Activated CD8-positive, alpha-beta memory T cell treated with anti-CD3 and anti-CD28 coated beads, Interleukin-2, amount 10 ng/mL, durations not matched to agents 7 days and 5 days (primary cell): ENCODE measurements around the gene RUBCN. TPM values are rescaled to one million over a fixed set of nuclear protein-coding genes. Genes with fewer than 3 reads are reported as not detected.
A peak's percentile ranks its signal among the peaks of the same experiment; 100 is the strongest.
"Not testable (repeated sequence)": the region's sequence is repeated elsewhere in the genome, so short reads cannot be mapped to it uniquely, and the experiment has no call there.

Source experiments
- ATAC-seq: fragments of 150-1000 bp; cut with Tn5 transposase; one replicate; pipeline ENCODE4 v1.10.0; 2021; ENCODE audit warnings: moderate library complexity
- CTCF ChIA-PET: fragments of 350-600 bp; sonication (Branson Sonifier 250); formaldehyde crosslinking; loops from one replicate; lab custom pipeline; 2021; ENCODE audit warnings: antibody characterized with exemption; lab: Charles Lee
- DNase-seq: peaks from one replicate; pipeline ENCODE4 v3.0.0-alpha.2; 2020
- H3K27ac Mint-ChIP-seq: one replicate; pipeline ENCODE4 v1.8.0; 2021; ENCODE audit warnings: mild to moderate bottlenecking, mixed read lengths
- H3K27me3 Mint-ChIP-seq: one replicate; pipeline ENCODE4 v1.8.0; 2021; ENCODE audit warnings: mixed read lengths
- H3K36me3 Mint-ChIP-seq: one replicate; pipeline ENCODE4 v1.8.0; 2021; ENCODE audit warnings: mild to moderate bottlenecking, mixed read lengths
- H3K4me1 Mint-ChIP-seq: one replicate; pipeline ENCODE4 v1.8.0; 2021; ENCODE audit warnings: mixed read lengths
- H3K4me3 Mint-ChIP-seq: one replicate; pipeline ENCODE4 v1.8.0; 2021; ENCODE audit warnings: mild to moderate bottlenecking, moderate library complexity, mixed read lengths
- H3K9me3 Mint-ChIP-seq: one replicate; pipeline ENCODE4 v1.8.0; 2022; ENCODE audit warnings: low read depth, mixed read lengths
- total RNA-seq, 2 experiments: library from RNA; stranded (reverse); gene quantifications; one replicate each; pipeline ENCODE4 v1.2.3, GENCODE V29; 2021

The RUBCN gene
- total RNA-seq, 2 experiments from 2014 or later, result 55.5 to 58.9 TPM

DNA sequence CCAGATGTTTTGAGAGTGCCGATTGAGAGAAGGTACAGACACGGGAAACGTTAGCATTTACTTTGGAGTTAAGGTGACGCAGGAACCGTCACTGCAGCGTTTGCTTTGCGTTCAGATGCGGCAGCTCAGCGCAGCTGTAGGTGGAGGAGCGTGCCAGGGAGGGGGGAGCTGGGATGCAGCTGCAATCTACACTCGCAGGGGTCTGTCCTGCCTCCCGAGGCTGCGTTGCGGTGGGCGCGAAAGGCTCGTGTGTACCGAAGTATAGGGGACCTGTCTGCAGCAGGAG lies 12.6 kb upstream of the RUBCN start:
- peak overlapping the region; percentile 96 for H3K4me3 Mint-ChIP-seq
- H3K27me3 Mint-ChIP-seq, result peaks cover 3% of the 10 kb centered on the region
- CTCF ChIA-PET, result interaction anchor here (0.7 to 1.5 kb wide), 5 partner anchors 12 to 194 kb away, joined by 3 to 8 read pairs (median 4); partner anchors contain the start of gene LRCH3
- ATAC-seq (peak; percentile 53), DNase-seq (peak; percentile 79)
- H3K4me1 Mint-ChIP-seq, result peaks cover 31% of the 10 kb centered on the region
- peak overlapping the region; percentile 82 for H3K27ac Mint-ChIP-seq
- H3K36me3 Mint-ChIP-seq, result peaks cover 1% of the 10 kb centered on the region
- H3K9me3 Mint-ChIP-seq, result no peaks in the 10 kb centered on the region

DNA sequence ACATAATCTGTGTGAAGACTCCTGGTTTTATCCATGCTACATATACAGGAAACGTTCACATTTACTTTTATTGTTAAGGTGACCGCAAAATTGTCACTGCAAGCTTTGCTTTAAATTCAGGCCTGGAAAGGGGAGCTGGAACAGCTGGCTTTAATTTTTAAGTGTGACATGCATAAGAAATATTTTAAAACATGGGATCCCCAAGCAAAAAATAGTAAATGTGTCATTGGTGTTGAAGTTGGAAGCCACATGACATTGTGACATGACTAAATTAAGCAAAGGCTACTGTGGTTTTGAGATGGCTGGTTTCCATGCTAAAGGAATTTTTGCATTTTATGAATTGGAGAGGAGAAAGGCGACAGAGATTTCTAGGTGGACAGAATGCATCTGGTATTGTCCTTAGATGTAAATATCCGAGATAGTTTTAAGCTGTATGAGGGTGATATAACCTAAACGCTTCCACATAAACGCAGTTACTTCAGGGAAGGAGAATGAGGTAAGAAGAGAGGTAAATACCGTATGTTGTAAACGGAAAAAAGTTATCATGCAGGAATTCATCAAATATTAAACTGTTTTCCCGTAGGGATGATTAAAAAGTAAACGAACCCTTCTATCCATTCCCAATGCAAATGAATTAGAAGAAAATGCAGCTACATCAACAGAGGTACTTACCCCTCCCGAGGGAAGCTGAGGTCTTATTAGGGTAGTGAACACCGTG lies 12.1 kb upstream of the RUBCN start:
- Mint-ChIP-seq H3K27ac (peak overlapping the region; percentile 82), H3K4me1 (peaks cover 27% of the 10 kb centered on the region), H3K36me3 (peaks cover 1% of the 10 kb centered on the region), H3K4me3 (peak overlapping the region; percentile 96), H3K27me3 (peaks cover 3% of the 10 kb centered on the region), H3K9me3 (no peaks in the 10 kb centered on the region)
- no peak for DNase-seq
- CTCF ChIA-PET, result interaction anchor here (0.7 to 1.5 kb wide), 5 partner anchors 11 to 194 kb away, joined by 3 to 8 read pairs (median 4); partner anchors contain the start of gene LRCH3
- ATAC-seq, result no peak

DNA sequence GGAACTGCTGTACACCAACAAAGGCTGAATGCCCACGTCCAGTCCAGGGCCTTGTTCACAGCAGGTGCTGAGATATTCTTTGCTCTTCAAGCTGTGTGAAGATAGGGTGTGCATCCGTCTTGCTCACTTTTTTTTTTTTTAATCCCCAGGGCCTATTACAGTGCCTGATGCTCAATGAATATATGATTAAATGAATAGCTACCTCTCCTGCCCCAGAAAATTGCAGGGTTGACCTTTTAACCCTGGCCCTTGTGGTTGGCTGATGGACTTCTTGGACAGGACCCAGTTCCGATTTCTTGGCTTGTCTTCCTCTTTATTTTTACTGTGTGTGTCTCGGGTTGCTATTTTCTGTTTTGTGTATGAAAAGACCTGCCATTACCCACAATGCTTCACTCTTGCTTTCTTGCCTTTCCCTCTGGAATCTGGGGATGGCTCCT lies 10.1 kb upstream of the RUBCN start:
- Mint-ChIP-seq H3K9me3 (no peaks in the 10 kb centered on the region), H3K27ac (no peak overlapping the region), H3K4me1 (peaks cover 14% of the 10 kb centered on the region), H3K4me3 (no peak overlapping the region), H3K36me3 (peaks cover 1% of the 10 kb centered on the region), H3K27me3 (peaks cover 3% of the 10 kb centered on the region)
- CTCF ChIA-PET, result no interaction called here
- ATAC-seq (no peak), DNase-seq (no peak)

DNA sequence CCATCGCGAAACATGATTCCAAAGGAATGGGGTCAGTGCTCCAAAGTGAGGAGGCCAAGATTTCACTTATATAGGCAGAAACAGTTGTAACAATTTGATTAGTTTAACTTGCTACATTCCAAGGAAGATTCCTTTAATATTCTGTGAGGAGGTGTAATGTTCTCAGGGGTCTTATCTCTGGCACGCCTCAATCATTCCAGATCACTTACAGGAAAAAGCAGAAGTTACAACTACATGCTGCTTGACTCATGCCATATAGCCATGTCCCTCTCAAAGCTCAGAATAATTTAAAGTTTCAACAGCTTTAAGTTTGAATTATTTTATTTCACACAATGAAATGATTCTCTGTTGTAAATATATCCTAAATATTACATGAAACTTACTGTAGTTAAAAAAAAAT lies 9.5 kb upstream of the RUBCN start:
- DNase-seq (no peak), ATAC-seq (no peak)
- H3K36me3 Mint-ChIP-seq, result peaks cover 1% of the 10 kb centered on the region
- peaks cover 11% of the 10 kb centered on the region for H3K4me1 Mint-ChIP-seq
- no peak overlapping the region for H3K4me3 Mint-ChIP-seq
- CTCF ChIA-PET, result interaction anchor here (0.7 kb wide), 1 partner anchor 10 kb away, joined by 3 read pairs; no protein-coding TSS in a partner anchor
- H3K27ac Mint-ChIP-seq, result no peak overlapping the region
- no peaks in the 10 kb centered on the region for H3K9me3 Mint-ChIP-seq
- H3K27me3 Mint-ChIP-seq, result peaks cover 3% of the 10 kb centered on the region

DNA sequence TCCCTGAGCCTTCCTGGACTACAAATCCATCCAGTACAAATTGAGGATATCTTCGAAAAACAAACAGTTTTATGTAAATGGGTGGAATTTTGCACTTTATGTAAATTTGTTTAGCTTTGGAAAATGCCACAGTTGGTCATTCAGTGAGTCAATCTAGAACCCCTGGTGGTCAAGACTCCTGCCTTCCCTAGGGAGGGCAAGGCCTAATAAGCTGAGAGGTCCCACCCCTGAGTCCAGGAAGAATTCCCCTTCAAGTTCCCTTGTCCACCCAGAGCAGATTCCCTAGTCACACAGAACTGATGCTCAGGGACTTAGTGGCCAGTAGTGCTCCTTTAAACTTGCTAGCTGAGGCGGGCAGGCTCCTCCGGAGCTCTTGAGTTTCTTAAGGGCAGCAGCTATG lies 6.1 kb upstream of the RUBCN start:
- H3K36me3 Mint-ChIP-seq, result no peaks in the 10 kb centered on the region
- no peaks in the 10 kb centered on the region for H3K9me3 Mint-ChIP-seq
- peaks cover 5% of the 10 kb centered on the region for H3K4me1 Mint-ChIP-seq
- no peak overlapping the region for H3K27ac Mint-ChIP-seq
- no peaks in the 10 kb centered on the region for H3K27me3 Mint-ChIP-seq
- no peak overlapping the region for H3K4me3 Mint-ChIP-seq
- DNase-seq (no peak), ATAC-seq (no peak)
- CTCF ChIA-PET, result interaction anchor here (0.9 to 1.4 kb wide), 3 partner anchors 17 to 59 kb away, joined by 3 to 5 read pairs (median 3); no protein-coding TSS in a partner anchor

DNA sequence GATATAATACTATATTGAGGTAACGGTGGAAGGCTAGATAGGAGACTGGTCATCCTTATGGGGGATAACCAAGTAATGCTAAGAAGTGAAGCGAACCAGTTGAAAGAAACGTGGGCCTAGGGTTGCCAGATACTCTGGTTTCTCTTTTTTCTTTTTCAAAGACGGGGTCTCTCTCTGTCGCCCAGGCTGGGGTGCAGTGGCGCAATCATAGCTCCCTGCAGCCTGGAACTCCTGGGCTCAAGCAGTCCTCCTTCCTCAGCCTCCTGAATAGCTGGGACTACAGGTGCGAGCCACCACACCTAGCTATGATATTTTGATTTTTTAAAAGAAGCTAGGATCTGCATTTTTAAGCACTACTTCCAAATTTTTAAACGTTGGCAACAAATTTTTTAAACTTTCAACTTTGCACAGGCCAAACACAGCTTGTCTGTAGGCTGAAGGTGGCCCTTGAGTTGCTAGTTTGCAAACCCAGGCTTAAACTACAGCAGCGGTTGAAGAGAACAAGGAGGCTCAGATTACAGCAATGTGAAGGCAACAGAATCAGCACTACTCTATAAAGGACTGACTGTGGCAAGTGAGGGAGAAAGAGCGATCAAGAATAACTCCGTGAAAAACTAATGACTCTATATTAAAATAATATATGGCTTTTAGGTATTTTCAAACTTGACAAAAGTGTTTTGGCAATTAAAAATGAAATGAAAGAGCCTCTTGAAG lies 1.2 kb upstream of the RUBCN start:
- no peak for ATAC-seq
- CTCF ChIA-PET, result interaction anchor here (0.8 kb wide), 2 partner anchors 11 to 16 kb away, joined by 3 to 4 read pairs; no protein-coding TSS in a partner anchor
- peaks cover 6% of the 10 kb centered on the region for H3K36me3 Mint-ChIP-seq
- peaks cover 35% of the 10 kb centered on the region for H3K4me1 Mint-ChIP-seq
- H3K9me3 Mint-ChIP-seq, result no peaks in the 10 kb centered on the region
- peak overlapping the region; percentile 85 for H3K4me3 Mint-ChIP-seq
- H3K27me3 Mint-ChIP-seq, result no peaks in the 10 kb centered on the region
- H3K27ac Mint-ChIP-seq, result no peak overlapping the region
- DNase-seq, result no peak

GRCh38 chr3:197737319-197737649 lies 580 bp upstream of the RUBCN start:
- CTCF ChIA-PET, result interaction anchor here (0.8 kb wide), 1 partner anchor 11 kb away, joined by 4 read pairs; no protein-coding TSS in a partner anchor

DNA sequence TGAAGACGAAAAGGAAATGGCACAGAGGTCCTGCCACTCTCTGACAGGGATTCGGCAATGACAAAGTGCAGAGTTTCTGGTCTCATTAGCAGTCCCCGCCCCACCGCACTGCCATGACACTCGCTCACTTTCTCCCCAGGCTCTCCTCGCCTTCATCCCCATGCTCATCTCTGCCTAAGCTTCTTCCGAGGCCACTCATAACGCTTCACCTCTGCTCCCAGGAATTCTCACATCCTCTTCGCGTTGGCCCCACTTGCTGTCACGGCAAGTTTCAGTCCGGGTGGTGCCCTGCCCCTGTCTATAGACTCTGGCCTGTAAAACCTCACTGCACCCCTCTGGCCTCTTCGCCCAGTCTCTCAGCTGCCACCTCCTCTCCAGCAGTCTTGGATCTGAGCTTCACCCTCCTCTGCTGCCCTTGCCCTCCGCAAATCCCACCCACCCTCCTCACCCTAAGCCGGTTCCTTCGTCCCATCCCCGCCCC lies 654 bp downstream of the RUBCN start:
- CTCF ChIA-PET, result interaction anchor here (0.7 to 1.9 kb wide), 7 partner anchors 10 to 137 kb away, joined by 3 to 7 read pairs (median 4); partner anchors contain the start of gene FYTTD1
- peak overlapping the region; percentile 94 for H3K27ac Mint-ChIP-seq
- DNase-seq (peak; percentile 77), ATAC-seq (peak; percentile 20)
- H3K27me3 Mint-ChIP-seq, result no peaks in the 10 kb centered on the region
- no peaks in the 10 kb centered on the region for H3K9me3 Mint-ChIP-seq
- H3K4me3 Mint-ChIP-seq, result peak overlapping the region; percentile 85
- H3K4me1 Mint-ChIP-seq, result peaks cover 39% of the 10 kb centered on the region
- H3K36me3 Mint-ChIP-seq, result peaks cover 9% of the 10 kb centered on the region

More at GRCh38 chr3:197737319-197737649, 580 bp upstream of the RUBCN start:
- DNase-seq (no peak), ATAC-seq (no peak)
- H3K27ac Mint-ChIP-seq, result peak overlapping the region; percentile 77
- H3K4me1 Mint-ChIP-seq, result peaks cover 35% of the 10 kb centered on the region
- no peaks in the 10 kb centered on the region for H3K27me3 Mint-ChIP-seq
- peaks cover 6% of the 10 kb centered on the region for H3K36me3 Mint-ChIP-seq
- peak overlapping the region; percentile 85 for H3K4me3 Mint-ChIP-seq
- no peaks in the 10 kb centered on the region for H3K9me3 Mint-ChIP-seq

DNA sequence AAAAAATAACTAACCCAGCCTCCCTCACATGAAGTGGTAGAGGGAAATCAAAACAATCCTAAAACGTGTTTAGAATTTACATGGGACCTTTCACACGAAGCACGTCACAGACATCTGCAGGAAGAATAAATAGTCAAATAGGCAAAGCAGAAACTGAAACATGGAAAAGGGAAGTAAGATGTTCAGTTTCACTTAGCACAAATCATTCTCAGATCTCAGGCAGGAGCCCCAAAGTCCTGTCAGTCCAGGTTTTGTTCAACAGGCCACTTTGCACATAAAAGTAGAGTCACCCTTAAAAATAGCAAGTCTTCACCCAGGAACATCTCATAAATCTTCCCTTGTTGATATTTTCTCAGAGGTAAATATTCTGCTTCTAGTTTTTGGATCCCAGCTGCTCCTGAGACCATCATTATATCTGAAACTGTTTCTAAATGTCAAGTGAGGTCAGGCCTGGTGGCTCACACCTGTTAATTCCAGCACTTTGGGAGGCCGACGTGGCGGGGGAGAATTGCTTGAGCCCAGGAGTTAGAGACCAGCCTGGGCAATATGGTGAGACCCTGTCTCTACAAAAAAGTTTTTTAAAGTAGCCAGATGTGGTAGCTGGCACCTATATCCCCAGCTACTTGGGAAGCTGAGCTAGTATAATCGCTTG lies 1.9 kb downstream of the RUBCN start:
- CTCF ChIA-PET, result interaction anchor here (1.4 to 1.9 kb wide), 3 partner anchors 14 to 136 kb away, joined by 4 to 7 read pairs (median 4); partner anchors contain the start of gene FYTTD1
- peaks cover 41% of the 10 kb centered on the region for H3K4me1 Mint-ChIP-seq
- H3K27me3 Mint-ChIP-seq, result no peaks in the 10 kb centered on the region
- DNase-seq, result no peak
- H3K4me3 Mint-ChIP-seq, result peak overlapping the region; percentile 3
- no peak for ATAC-seq
- peaks cover 10% of the 10 kb centered on the region for H3K36me3 Mint-ChIP-seq
- H3K9me3 Mint-ChIP-seq, result no peaks in the 10 kb centered on the region
- peak overlapping the region; percentile 3 for H3K27ac Mint-ChIP-seq

GRCh38 chr3:197733042-197733441 lies 3.7 kb downstream of the RUBCN start:
- ATAC-seq (no peak), DNase-seq (no peak)
- H3K27me3 Mint-ChIP-seq, result no peaks in the 10 kb centered on the region
- no peak overlapping the region for H3K27ac Mint-ChIP-seq
- H3K36me3 Mint-ChIP-seq, result peaks cover 15% of the 10 kb centered on the region
- H3K4me3 Mint-ChIP-seq, result no peak overlapping the region
- CTCF ChIA-PET, result interaction anchor here (1.1 kb wide), 1 partner anchor 21 kb away, joined by 3 read pairs; no protein-coding TSS in a partner anchor
- peaks cover 42% of the 10 kb centered on the region for H3K4me1 Mint-ChIP-seq
- no peaks in the 10 kb centered on the region for H3K9me3 Mint-ChIP-seq

- CTCF ChIA-PET, result not testable (repeated sequence)
Observed at GRCh38 chr3:197731483-197731882, 5.2 kb downstream of the RUBCN start.

GRCh38 chr3:197730770-197731169 lies 5.9 kb downstream of the RUBCN start:
- DNase-seq, H3K9me3 Mint-ChIP-seq, H3K4me3 Mint-ChIP-seq, H3K27ac Mint-ChIP-seq, H3K27me3 Mint-ChIP-seq, CTCF ChIA-PET, ATAC-seq: not testable (repeated sequence)
- peaks cover 29% of the 10 kb centered on the region for H3K4me1 Mint-ChIP-seq
- peaks cover 18% of the 10 kb centered on the region for H3K36me3 Mint-ChIP-seq

More at GRCh38 chr3:197731483-197731882, 5.2 kb downstream of the RUBCN start:
- H3K9me3 Mint-ChIP-seq, H3K27me3 Mint-ChIP-seq, DNase-seq, H3K27ac Mint-ChIP-seq, H3K4me3 Mint-ChIP-seq, ATAC-seq: not testable (repeated sequence)
- Mint-ChIP-seq H3K36me3 (peaks cover 18% of the 10 kb centered on the region), H3K4me1 (peaks cover 34% of the 10 kb centered on the region)

DNA sequence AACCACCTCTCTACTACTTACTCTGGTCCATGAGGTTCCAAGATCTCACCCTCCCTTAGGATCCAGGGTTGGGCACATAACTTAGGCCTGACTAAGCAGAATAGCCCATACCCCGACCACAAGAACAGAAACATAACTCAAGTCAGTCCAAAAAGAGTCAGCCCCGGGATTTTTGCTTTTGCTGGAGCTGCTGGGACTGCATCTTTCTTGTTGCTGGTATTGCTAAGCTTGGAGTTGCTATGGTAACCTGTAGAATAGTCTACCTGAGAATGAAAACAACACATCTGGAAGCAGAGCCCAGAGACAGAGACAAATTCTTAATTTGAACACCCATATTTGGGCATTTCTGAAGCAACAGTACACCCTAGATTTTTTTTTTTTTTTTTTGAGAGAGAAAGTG lies 6.5 kb downstream of the RUBCN start:
- H3K27ac Mint-ChIP-seq, result peak overlapping the region; percentile 1
- no peaks in the 10 kb centered on the region for H3K27me3 Mint-ChIP-seq
- no peak overlapping the region for H3K4me3 Mint-ChIP-seq
- peaks cover 24% of the 10 kb centered on the region for H3K4me1 Mint-ChIP-seq
- CTCF ChIA-PET, result no interaction called here
- peaks cover 19% of the 10 kb centered on the region for H3K36me3 Mint-ChIP-seq
- peak; percentile 16 for ATAC-seq
- DNase-seq, result no peak
- H3K9me3 Mint-ChIP-seq, result no peaks in the 10 kb centered on the region
